GM19395 (cell line): ENCODE results near the gene GMFB.

ENCODE experiments used
- ATAC-seq: cut with Tn5 transposase; IDR thresholded peaks from one replicate; pipeline ENCODE4 v1.9.1; 2021; ENCODE audit warnings: mild to moderate bottlenecking, moderate library complexity; ENCODE audit not compliant: unreplicated experiment

GMFB gene

GRCh38 chr14:54435500-54435981, 53.2 kb downstream of the GMFB start:
- ATAC-seq, result no peak

- ATAC-seq, result no peak
These were observed 60.3 kb downstream of the GMFB start for GRCh38 chr14:54428527-54428926.

GRCh38 chr14:54427871-54428270, 60.9 kb downstream of the GMFB start:
- no peak for ATAC-seq

- no peak for ATAC-seq
These were observed 63.1 kb downstream of the GMFB start for GRCh38 chr14:54425537-54426274.

GRCh38 chr14:54425068-54425467, 63.7 kb downstream of the GMFB start:
- no peak for ATAC-seq
